ENCODE results near the gene TENM4. TPM values are rescaled to one million over a fixed set of nuclear protein-coding genes. Genes with fewer than 3 reads are reported as not detected.

The TENM4 gene
- total and polyA plus RNA-seq, 4 donors: 24.8 to 70.5 (median 38.1) TPM

- H3K27me3 ChIP-seq (ENCODE audit: control insufficient read depth, insufficient read depth, low read length): no peaks in the 10 kb centered on the region
- H3K36me3 ChIP-seq (ENCODE audit: control insufficient read depth, insufficient read depth, low read length): peaks cover 11% of the 10 kb centered on the region
- H3K4me1 ChIP-seq (ENCODE audit: control insufficient read depth, insufficient read depth, low read length): no peaks in the 10 kb centered on the region
- no peaks in the 10 kb centered on the region for H3K9me3 ChIP-seq (ENCODE audit: control insufficient read depth, insufficient read depth, low read length)
- no peak overlapping the region for H3K27ac ChIP-seq (ENCODE audit: low read depth, low read length)
- no peak for DNase-seq (ENCODE audit: low read depth in 4 of 6, low spot score in 6 of 6)
- no peak overlapping the region for H3K4me3 ChIP-seq (ENCODE audit: low read depth, low read length)
- 90% methylated on average over 1 of the region's 3 CpGs for WGBS (ENCODE audit: insufficient coverage)
Measured at GRCh38 chr11:78768345-78768744, 672.5 kb downstream of the TENM4 start.

GRCh38 chr11:78767027-78767932, 673.5 kb downstream of the TENM4 start:
- no peak overlapping the region for H3K27ac ChIP-seq (ENCODE audit: low read depth, low read length)
- peaks cover 11% of the 10 kb centered on the region for H3K36me3 ChIP-seq (ENCODE audit: control insufficient read depth, insufficient read depth, low read length)
- WGBS (ENCODE audit: insufficient coverage): 88% methylated on average over 2 of the region's 8 CpGs
- DNase-seq (ENCODE audit: low read depth in 4 of 6, low spot score in 6 of 6): no peak
- H3K4me1 ChIP-seq (ENCODE audit: control insufficient read depth, insufficient read depth, low read length): no peaks in the 10 kb centered on the region
- no peaks in the 10 kb centered on the region for H3K27me3 ChIP-seq (ENCODE audit: control insufficient read depth, insufficient read depth, low read length)
- H3K9me3 ChIP-seq (ENCODE audit: control insufficient read depth, insufficient read depth, low read length): no peaks in the 10 kb centered on the region
- no peak overlapping the region for H3K4me3 ChIP-seq (ENCODE audit: low read depth, low read length)

GRCh38 chr11:78764946-78765345, 675.9 kb downstream of the TENM4 start:
- H3K27ac ChIP-seq (ENCODE audit: low read depth, low read length): no peak overlapping the region
- DNase-seq (ENCODE audit: low read depth in 4 of 6, low spot score in 6 of 6): no peak
- no peaks in the 10 kb centered on the region for H3K27me3 ChIP-seq (ENCODE audit: control insufficient read depth, insufficient read depth, low read length)
- no peak overlapping the region for H3K4me3 ChIP-seq (ENCODE audit: low read depth, low read length)
- no peaks in the 10 kb centered on the region for H3K9me3 ChIP-seq (ENCODE audit: control insufficient read depth, insufficient read depth, low read length)
- peaks cover 5% of the 10 kb centered on the region for H3K36me3 ChIP-seq (ENCODE audit: control insufficient read depth, insufficient read depth, low read length)
- 80% methylated on average over 1 of the region's 4 CpGs for WGBS (ENCODE audit: insufficient coverage)
- no peaks in the 10 kb centered on the region for H3K4me1 ChIP-seq (ENCODE audit: control insufficient read depth, insufficient read depth, low read length)

GRCh38 chr11:78763664-78764063, 677.2 kb downstream of the TENM4 start:
- H3K27ac ChIP-seq (ENCODE audit: low read depth, low read length): no peak overlapping the region
- H3K4me3 ChIP-seq (ENCODE audit: low read depth, low read length): no peak overlapping the region
- WGBS (ENCODE audit: insufficient coverage): 91% methylated on average over 4 of the region's 4 CpGs
- H3K4me1 ChIP-seq (ENCODE audit: control insufficient read depth, insufficient read depth, low read length): no peaks in the 10 kb centered on the region
- peaks cover 3% of the 10 kb centered on the region for H3K36me3 ChIP-seq (ENCODE audit: control insufficient read depth, insufficient read depth, low read length)
- DNase-seq (ENCODE audit: low read depth in 4 of 6, low spot score in 6 of 6): no peak
- no peaks in the 10 kb centered on the region for H3K27me3 ChIP-seq (ENCODE audit: control insufficient read depth, insufficient read depth, low read length)
- H3K9me3 ChIP-seq (ENCODE audit: control insufficient read depth, insufficient read depth, low read length): no peaks in the 10 kb centered on the region

- no peaks in the 10 kb centered on the region for H3K9me3 ChIP-seq (ENCODE audit: control insufficient read depth, insufficient read depth, low read length)
- WGBS (ENCODE audit: insufficient coverage): no CpG with 5 or more reads among the region's 3 CpGs
- no peak for DNase-seq (ENCODE audit: low read depth in 4 of 6, low spot score in 6 of 6)
- no peaks in the 10 kb centered on the region for H3K4me1 ChIP-seq (ENCODE audit: control insufficient read depth, insufficient read depth, low read length)
- no peak overlapping the region for H3K27ac ChIP-seq (ENCODE audit: low read depth, low read length)
- no peaks in the 10 kb centered on the region for H3K27me3 ChIP-seq (ENCODE audit: control insufficient read depth, insufficient read depth, low read length)
- no peak overlapping the region for H3K4me3 ChIP-seq (ENCODE audit: low read depth, low read length)
- peaks cover 5% of the 10 kb centered on the region for H3K36me3 ChIP-seq (ENCODE audit: control insufficient read depth, insufficient read depth, low read length)
Measured at GRCh38 chr11:78762105-78762504, 678.7 kb downstream of the TENM4 start.

- no peaks in the 10 kb centered on the region for H3K9me3 ChIP-seq (ENCODE audit: control insufficient read depth, insufficient read depth, low read length)
- WGBS (ENCODE audit: insufficient coverage): 34% methylated on average over 3 of the region's 4 CpGs
- H3K36me3 ChIP-seq (ENCODE audit: control insufficient read depth, insufficient read depth, low read length): peaks cover 29% of the 10 kb centered on the region
- no peaks in the 10 kb centered on the region for H3K4me1 ChIP-seq (ENCODE audit: control insufficient read depth, insufficient read depth, low read length)
- H3K4me3 ChIP-seq (ENCODE audit: low read depth, low read length): no peak overlapping the region
- peak in 2 of 6 donors; percentile 29 to 85 for DNase-seq (ENCODE audit: low read depth in 4 of 6, low spot score in 6 of 6)
- no peaks in the 10 kb centered on the region for H3K27me3 ChIP-seq (ENCODE audit: control insufficient read depth, insufficient read depth, low read length)
- H3K27ac ChIP-seq (ENCODE audit: low read depth, low read length): no peak overlapping the region
Measured at GRCh38 chr11:78759071-78759470, 681.8 kb downstream of the TENM4 start.

- DNase-seq (ENCODE audit: low read depth in 4 of 6, low spot score in 6 of 6): no peak
- Histone ChIP-seq H3K4me1 (ENCODE audit: control insufficient read depth, insufficient read depth, low read length) (peaks cover 6% of the 10 kb centered on the region), H3K27me3 (ENCODE audit: control insufficient read depth, insufficient read depth, low read length) (no peaks in the 10 kb centered on the region)
Measured at GRCh38 chr11:78753297-78753696, 687.5 kb downstream of the TENM4 start.

GRCh38 chr11:78752494-78752893, 688.3 kb downstream of the TENM4 start:
- 46% methylated on average over 1 of the region's 2 CpGs for WGBS (ENCODE audit: insufficient coverage)
- DNase-seq (ENCODE audit: low read depth in 4 of 6, low spot score in 6 of 6): no peak
- Histone ChIP-seq H3K36me3 (ENCODE audit: control insufficient read depth, insufficient read depth, low read length) (peaks cover 27% of the 10 kb centered on the region), H3K9me3 (ENCODE audit: control insufficient read depth, insufficient read depth, low read length) (no peaks in the 10 kb centered on the region), H3K4me1 (ENCODE audit: control insufficient read depth, insufficient read depth, low read length) (peaks cover 6% of the 10 kb centered on the region), H3K27ac (ENCODE audit: low read depth, low read length) (no peak overlapping the region), H3K4me3 (ENCODE audit: low read depth, low read length) (no peak overlapping the region), H3K27me3 (ENCODE audit: control insufficient read depth, insufficient read depth, low read length) (no peaks in the 10 kb centered on the region)

More at GRCh38 chr11:78753297-78753696, 687.5 kb downstream of the TENM4 start:
- H3K4me3 ChIP-seq (ENCODE audit: low read depth, low read length): no peak overlapping the region
- no peaks in the 10 kb centered on the region for H3K9me3 ChIP-seq (ENCODE audit: control insufficient read depth, insufficient read depth, low read length)
- WGBS (ENCODE audit: insufficient coverage): no CpG with 5 or more reads among the region's 1 CpG
- H3K36me3 ChIP-seq (ENCODE audit: control insufficient read depth, insufficient read depth, low read length): peaks cover 29% of the 10 kb centered on the region
- H3K27ac ChIP-seq (ENCODE audit: low read depth, low read length): no peak overlapping the region

- H3K27ac ChIP-seq (ENCODE audit: low read depth, low read length): no peak overlapping the region
- 94% methylated on average over 3 of the region's 7 CpGs for WGBS (ENCODE audit: insufficient coverage)
- H3K27me3 ChIP-seq (ENCODE audit: control insufficient read depth, insufficient read depth, low read length): no peaks in the 10 kb centered on the region
- H3K4me1 ChIP-seq (ENCODE audit: control insufficient read depth, insufficient read depth, low read length): peaks cover 6% of the 10 kb centered on the region
- H3K9me3 ChIP-seq (ENCODE audit: control insufficient read depth, insufficient read depth, low read length): no peaks in the 10 kb centered on the region
- DNase-seq (ENCODE audit: low read depth in 4 of 6, low spot score in 6 of 6): peak in 1 of 6 donors; percentile 55
- no peak overlapping the region for H3K4me3 ChIP-seq (ENCODE audit: low read depth, low read length)
- H3K36me3 ChIP-seq (ENCODE audit: control insufficient read depth, insufficient read depth, low read length): peaks cover 11% of the 10 kb centered on the region
Measured at GRCh38 chr11:78748918-78749690, 691.7 kb downstream of the TENM4 start.
